HepG2 (cell line): ENCODE measurements around the gene NSUN5. TPM values are rescaled to one million over a fixed set of nuclear protein-coding genes. Genes with fewer than 3 reads are reported as not detected.

ENCODE experiments used
- ARID5B ChIP-seq: IDR thresholded peaks from 2 replicates; pipeline ENCODE4 v1.4.0; 2020; ENCODE audit warnings: mild to moderate bottlenecking, missing genetic modification reagents
- CBX5 ChIP-seq: sonication (generic); formaldehyde crosslinking; IDR thresholded peaks from 2 replicates; pipeline ENCODE4 v1.4.0; 2020; ENCODE audit warnings: missing genetic modification reagents, borderline replicate concordance
- HNRNPUL1 ChIP-seq: fragments of 200-400 bp; formaldehyde crosslinking; IDR thresholded peaks from 2 replicates; pipeline ENCODE4 v1.6.1; 2017; ENCODE audit warnings: low read depth, mild to moderate bottlenecking, low read length, moderate library complexity
- KLF6 ChIP-seq: IDR thresholded peaks from 2 replicates; pipeline ENCODE4 v1.8.0; 2016; ENCODE audit warnings: missing biosample characterization, missing genetic modification reagents
- POLR2G ChIP-seq: fragments of 200-400 bp; formaldehyde crosslinking; IDR thresholded peaks from 2 replicates; pipeline ENCODE4 v1.6.1; 2018; ENCODE audit warnings: mild to moderate bottlenecking, low read depth, low read length, moderate library complexity
- RFXANK ChIP-seq: IDR thresholded peaks from 2 replicates; pipeline ENCODE4 v1.6.1; 2016
- SMARCC2 ChIP-seq: fragments of 450-650 bp; IDR thresholded peaks from 2 replicates; pipeline ENCODE4 v1.6.1; 2017; ENCODE audit warnings: antibody characterized with exemption, mild to moderate bottlenecking
- SRSF1 ChIP-seq: fragments of 200-400 bp; formaldehyde crosslinking; optimal IDR thresholded peaks from 2 replicates; pipeline ENCODE3; 2017; ENCODE audit warnings: mild to moderate bottlenecking, low read depth, low read length, moderate library complexity
- STAG1 ChIP-seq: sonication (generic); formaldehyde crosslinking; IDR thresholded peaks from 2 replicates; pipeline ENCODE4 v1.4.0; 2020; ENCODE audit warnings: missing genetic modification reagents
- TEAD3 ChIP-seq: optimal IDR thresholded peaks from 2 replicates; pipeline ENCODE3; 2016; ENCODE audit warnings: borderline replicate concordance
- THAP9 ChIP-seq: sonication (generic); formaldehyde crosslinking; IDR thresholded peaks from 2 replicates; pipeline ENCODE4; 2020; ENCODE audit warnings: missing genetic modification reagents, mild to moderate bottlenecking, borderline replicate concordance
- ZEB1 ChIP-seq: IDR thresholded peaks from 2 replicates; pipeline ENCODE4 v1.6.1; 2012; ENCODE audit warnings: mild to moderate bottlenecking, low read depth, inconsistent platforms; ENCODE audit not compliant: insufficient replicate concordance
- ZNF350 ChIP-seq: sonication (generic); formaldehyde crosslinking; IDR thresholded peaks from 2 replicates; pipeline ENCODE4 v1.4.0; 2020; ENCODE audit warnings: mild to moderate bottlenecking, low read depth, missing genetic modification reagents, borderline replicate concordance
- ZNF430 ChIP-seq: sonication (generic); formaldehyde crosslinking; IDR thresholded peaks from 2 replicates; pipeline ENCODE4 v1.9.0; 2021; ENCODE audit warnings: mild to moderate bottlenecking, missing genetic modification reagents
- ZNF431 ChIP-seq: sonication (generic); formaldehyde crosslinking; IDR thresholded peaks from 2 replicates; pipeline ENCODE4 v1.9.0; 2022; ENCODE audit warnings: missing genetic modification reagents, low read depth, mild to moderate bottlenecking, borderline replicate concordance
- ZNF510 ChIP-seq: sonication (generic); formaldehyde crosslinking; IDR thresholded peaks from 2 replicates; pipeline ENCODE4 v1.4.0; 2020; ENCODE audit warnings: low read depth, mild to moderate bottlenecking, missing genetic modification reagents
- ZNF577 ChIP-seq: sonication (generic); formaldehyde crosslinking; IDR thresholded peaks from 2 replicates; pipeline ENCODE4 v1.4.0; 2020; ENCODE audit warnings: mild to moderate bottlenecking, low read depth, missing genetic modification reagents, borderline replicate concordance
- ZNF775 ChIP-seq: sonication (generic); formaldehyde crosslinking; IDR thresholded peaks from 2 replicates; pipeline ENCODE4 v1.4.0; 2020; ENCODE audit warnings: missing genetic modification reagents, mild to moderate bottlenecking, moderate library complexity, borderline replicate concordance
- ZSCAN25 ChIP-seq: sonication (generic); formaldehyde crosslinking; IDR thresholded peaks from 2 replicates; pipeline ENCODE4 v1.8.0; 2022; ENCODE audit warnings: mild to moderate bottlenecking, missing genetic modification reagents
- polyA plus RNA-seq, 8 experiments: library from polyadenylated mRNA; depleted of rRNA in 3 of 8; stranded (reverse) in 7 of 8; unstranded in 1 of 8; fragments of >200 nt; fragmentation: Illumina TruSeq in 4 of 8; extraction: Trizol in 4 of 8; gene quantifications; 2 replicates each; pipeline versions ENCODE4 v1.2.1 to v1.2.3, GENCODE V29; 2011 to 2016; ENCODE audit warnings: low read depth in 4 of 8, missing spikeins in 1 of 8, mixed read lengths in 1 of 8; ENCODE audit not compliant: insufficient read depth in 1 of 8
- total RNA-seq, 5 experiments: library from RNA; depleted of rRNA; stranded (reverse); fragments of >200 nt; fragmentation: Illumina TruSeq; extraction: Trizol; gene quantifications; 2 replicates each; pipeline ENCODE4 v1.2.3, GENCODE V29; 2016; ENCODE audit warnings: low read depth in 1 of 5
- TF ChIP-seq, protein P1 (sequence below): sonication (generic); formaldehyde crosslinking; IDR thresholded peaks from 2 replicates; pipeline ENCODE4 v1.4.0; 2020; ENCODE audit warnings: mild to moderate bottlenecking, missing genetic modification reagents

NSUN5 gene
- total and polyA plus RNA-seq, 2 of the 13 experiments (the other 11 are each of a cell fraction or from before 2014, with no cell fraction given): 19.9 to 35.8 TPM

DNA sequence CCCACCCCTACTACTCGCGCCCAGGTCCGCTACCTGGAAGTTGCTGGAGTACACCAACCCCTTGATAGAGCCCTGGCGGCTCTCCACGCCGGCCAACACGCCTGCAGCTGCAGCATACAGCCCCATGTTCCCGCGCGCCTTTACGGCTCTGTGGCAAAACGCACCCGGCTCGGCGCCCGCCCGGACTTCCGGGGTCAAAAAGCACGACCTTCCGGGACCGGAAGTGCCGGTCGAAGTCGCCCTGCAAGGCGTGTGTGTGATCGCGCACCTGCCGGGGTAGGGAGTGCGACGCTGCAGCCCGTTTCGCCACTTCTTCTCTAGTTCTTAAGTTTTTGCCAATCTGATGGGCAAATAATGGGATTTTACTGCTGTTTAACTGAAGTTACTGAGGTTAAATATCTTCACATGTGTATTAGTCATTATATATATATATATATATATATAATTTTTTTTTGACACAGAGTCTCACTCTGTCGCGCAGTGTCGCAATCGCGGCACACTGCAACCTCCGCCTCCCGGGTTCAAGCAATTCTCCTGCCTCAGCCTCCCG lies at the start of gene NSUN5 (continued):
- TF ChIP-seq ZNF350 (CRISPR knock-in tag) (peak; percentile 65; the same call in 1 of the 2 replicates), ZNF577 (CRISPR knock-in tag) (no peak), ZNF430 (CRISPR knock-in tag) (peak; percentile 93), ZNF431 (peak; percentile 68; the same call in 1 of the 2 replicates), KLF6 (peak; percentile 92), ARID5B (CRISPR knock-in tag) (peak; percentile 68), SRSF1 (no peak), POLR2G (peak; percentile 94), ZEB1 (no peak), SMARCC2 (no peak), RFXANK (CRISPR knock-in tag) (no peak), ZNF775 (CRISPR knock-in tag) (0 out of 2 replicates have a peak, but pooled peaks have one; percentile 50), STAG1 (peak; percentile 25; the same call in 1 of the 2 replicates), TEAD3 (peak; percentile 74), ZSCAN25 (peak; percentile 75; the same call in 1 of the 2 replicates), THAP9 (peak; percentile 83; the same call in 1 of the 2 replicates), CBX5 (CRISPR knock-in tag) (peak; percentile 93; the same call in 1 of the 2 replicates), HNRNPUL1 (no peak), ZNF510 (CRISPR knock-in tag) (peak; percentile 83; the same call in 1 of the 2 replicates)
- TF ChIP-seq, protein P1, sequence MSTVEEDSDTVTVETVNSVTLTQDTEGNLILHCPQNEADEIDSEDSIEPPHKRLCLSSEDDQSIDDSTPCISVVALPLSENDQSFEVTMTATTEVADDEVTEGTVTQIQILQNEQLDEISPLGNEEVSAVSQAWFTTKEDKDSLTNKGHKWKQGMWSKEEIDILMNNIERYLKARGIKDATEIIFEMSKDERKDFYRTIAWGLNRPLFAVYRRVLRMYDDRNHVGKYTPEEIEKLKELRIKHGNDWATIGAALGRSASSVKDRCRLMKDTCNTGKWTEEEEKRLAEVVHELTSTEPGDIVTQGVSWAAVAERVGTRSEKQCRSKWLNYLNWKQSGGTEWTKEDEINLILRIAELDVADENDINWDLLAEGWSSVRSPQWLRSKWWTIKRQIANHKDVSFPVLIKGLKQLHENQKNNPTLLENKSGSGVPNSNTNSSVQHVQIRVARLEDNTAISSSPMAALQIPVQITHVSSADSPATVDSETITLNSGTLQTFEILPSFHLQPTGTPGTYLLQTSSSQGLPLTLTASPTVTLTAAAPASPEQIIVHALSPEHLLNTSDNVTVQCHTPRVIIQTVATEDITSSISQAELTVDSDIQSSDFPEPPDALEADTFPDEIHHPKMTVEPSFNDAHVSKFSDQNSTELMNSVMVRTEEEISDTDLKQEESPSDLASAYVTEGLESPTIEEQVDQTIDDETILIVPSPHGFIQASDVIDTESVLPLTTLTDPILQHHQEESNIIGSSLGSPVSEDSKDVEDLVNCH (CRISPR knock-in tag): peak; percentile 70; the same call in 1 of the 2 replicates
